Measurements from ENCODE around the gene MEPE.

DNA sequence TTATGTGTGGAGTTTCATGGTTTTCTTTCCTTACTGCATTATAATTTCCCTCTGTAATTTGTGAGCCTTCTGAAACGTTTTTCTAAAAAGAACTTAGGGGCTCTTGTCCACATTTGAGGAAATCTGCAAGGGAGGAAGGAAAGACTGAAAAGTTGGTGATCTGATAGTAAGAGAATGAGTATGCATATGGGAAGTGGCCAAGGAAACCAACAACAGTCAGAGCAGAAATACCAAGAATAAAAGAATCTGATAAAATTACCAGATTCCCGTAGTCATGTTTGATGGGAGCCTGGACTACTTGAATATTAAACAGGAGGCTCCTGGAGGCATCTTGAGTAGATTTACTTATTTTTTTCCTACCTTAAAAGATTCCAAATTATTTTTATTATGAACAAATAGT lies 50.1 kb downstream of the MEPE start:
- TF ChIP-seq, protein P1, sequence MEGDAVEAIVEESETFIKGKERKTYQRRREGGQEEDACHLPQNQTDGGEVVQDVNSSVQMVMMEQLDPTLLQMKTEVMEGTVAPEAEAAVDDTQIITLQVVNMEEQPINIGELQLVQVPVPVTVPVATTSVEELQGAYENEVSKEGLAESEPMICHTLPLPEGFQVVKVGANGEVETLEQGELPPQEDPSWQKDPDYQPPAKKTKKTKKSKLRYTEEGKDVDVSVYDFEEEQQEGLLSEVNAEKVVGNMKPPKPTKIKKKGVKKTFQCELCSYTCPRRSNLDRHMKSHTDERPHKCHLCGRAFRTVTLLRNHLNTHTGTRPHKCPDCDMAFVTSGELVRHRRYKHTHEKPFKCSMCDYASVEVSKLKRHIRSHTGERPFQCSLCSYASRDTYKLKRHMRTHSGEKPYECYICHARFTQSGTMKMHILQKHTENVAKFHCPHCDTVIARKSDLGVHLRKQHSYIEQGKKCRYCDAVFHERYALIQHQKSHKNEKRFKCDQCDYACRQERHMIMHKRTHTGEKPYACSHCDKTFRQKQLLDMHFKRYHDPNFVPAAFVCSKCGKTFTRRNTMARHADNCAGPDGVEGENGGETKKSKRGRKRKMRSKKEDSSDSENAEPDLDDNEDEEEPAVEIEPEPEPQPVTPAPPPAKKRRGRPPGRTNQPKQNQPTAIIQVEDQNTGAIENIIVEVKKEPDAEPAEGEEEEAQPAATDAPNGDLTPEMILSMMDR (IDR thresholded peaks at IDR 0.05) = no peak
- no peak for TF ChIP-seq EP300 (IDR thresholded peaks at IDR 0.05)
- no peak for TF ChIP-seq POLR2A (IDR thresholded peaks at IDR 0.05)
